GM23338 (cell line): ENCODE data around the gene LCE6A. TPM values are rescaled to one million over a fixed set of nuclear protein-coding genes. Genes with fewer than 3 reads are reported as not detected.

Experiments used
- ATAC-seq: fragments of 200-7000 bp; cut with Tn5 transposase; 3 replicates; pipeline ENCODE4 v1.9.1; 2020
- DNase-seq: peaks from one replicate; pipeline ENCODE4 v3.0.0-alpha.2; 2015; ENCODE audit warnings: low spot score
- H2AFZ ChIP-seq: fragments of 200-600 bp; sonication (generic); 2 replicates; pipeline ENCODE4 v1.8.0; 2016; ENCODE audit warnings: antibody characterized with exemption, mild to moderate bottlenecking, moderate library complexity
- H3F3A ChIP-seq: fragments of 200-600 bp; sonication (generic); replicated peaks from 2 replicates; pipeline ENCODE4 v1.8.0; 2017; ENCODE audit warnings: antibody characterized with exemption, mixed run types, low read depth
- H3K27ac ChIP-seq: fragments of 200-600 bp; sonication (generic); 2 replicates; pipeline ENCODE4 v1.6.1; 2016; ENCODE audit warnings: low read depth
- H3K27me3 ChIP-seq: fragments of 200-600 bp; sonication (generic); 2 replicates; pipeline ENCODE4 v1.8.0; 2016; ENCODE audit warnings: mild to moderate bottlenecking, mixed run types, moderate library complexity; ENCODE audit not compliant: insufficient read depth
- H3K36me3 ChIP-seq: fragments of 200-600 bp; sonication (generic); 2 replicates; pipeline ENCODE4 v1.8.0; 2016; ENCODE audit warnings: mild to moderate bottlenecking; ENCODE audit not compliant: insufficient read depth
- H3K4me1 ChIP-seq: fragments of 200-600 bp; sonication (generic); 2 replicates; pipeline ENCODE4 v1.8.0; 2016; ENCODE audit warnings: mild to moderate bottlenecking, moderate library complexity; ENCODE audit not compliant: insufficient read depth
- H3K4me2 ChIP-seq: fragments of 200-600 bp; sonication (generic); 2 replicates; pipeline ENCODE4 v1.7.1; 2017; ENCODE audit warnings: mixed run types
- H3K4me3 ChIP-seq: fragments of 200-600 bp; sonication (generic); 2 replicates; pipeline ENCODE4 v1.6.1; 2016; ENCODE audit warnings: mixed run types
- H3K79me2 ChIP-seq: fragments of 200-600 bp; sonication (generic); replicated peaks from 2 replicates; pipeline ENCODE4 v1.8.0; 2017; ENCODE audit warnings: mild to moderate bottlenecking; ENCODE audit not compliant: insufficient read depth
- H3K9me2 ChIP-seq: fragments of 200-600 bp; sonication (generic); 2 replicates; pipeline ENCODE4 v1.8.0; 2017; ENCODE audit not compliant: insufficient read depth
- H4K20me1 ChIP-seq: fragments of 200-600 bp; sonication (generic); replicated peaks from 2 replicates; pipeline ENCODE4 v1.8.0; 2017; ENCODE audit warnings: mild to moderate bottlenecking; ENCODE audit not compliant: insufficient read depth
- H3K27ac Mint-ChIP-seq: 2 replicates; pipeline ENCODE4 v1.8.0; 2020; ENCODE audit warnings: inconsistent platforms, mild to moderate bottlenecking, moderate library complexity, mixed read lengths
- H3K27me3 Mint-ChIP-seq: 3 replicates; pipeline ENCODE4 v1.8.0; 2022; ENCODE audit warnings: low read depth, mild to moderate bottlenecking, moderate library complexity, mixed read lengths, inconsistent platforms; ENCODE audit not compliant: insufficient read depth, poor library complexity
- H3K36me3 Mint-ChIP-seq: 3 replicates; pipeline ENCODE4 v1.8.0; 2021; ENCODE audit warnings: low read depth, mild to moderate bottlenecking, inconsistent platforms, moderate library complexity, mixed read lengths
- H3K4me1 Mint-ChIP-seq: 3 replicates; pipeline ENCODE4 v1.8.0; 2020; ENCODE audit warnings: mild to moderate bottlenecking, inconsistent platforms, mixed read lengths
- H3K4me3 Mint-ChIP-seq: 3 replicates; pipeline ENCODE4 v1.8.0; 2021; ENCODE audit warnings: moderate library complexity, mild to moderate bottlenecking, inconsistent platforms, mixed read lengths
- H3K9me3 Mint-ChIP-seq: 3 replicates; pipeline ENCODE4 v1.8.0; 2020; ENCODE audit warnings: moderate library complexity, mild to moderate bottlenecking, inconsistent platforms, mixed read lengths
- CREB1 ChIP-seq: fragments of 250-450 bp; sonication (Bioruptor Pico); IDR thresholded peaks from 2 replicates; pipeline ENCODE4 v1.5.0; 2020; ENCODE audit warnings: low read depth, mild to moderate bottlenecking, moderate library complexity
- CTCF ChIP-seq, 2 experiments: fragments of 200-600 bp in 1 of 2; sonication (generic) in 1 of 2; conservative IDR thresholded peaks; 2 replicates each; pipeline versions ENCODE4 v1.5.1 to v1.6.1; 2016 to 2017; ENCODE audit warnings: antibody characterized with exemption in 2 of 2, low read depth in 2 of 2, mild to moderate bottlenecking in 2 of 2, moderate library complexity in 1 of 2
- JUNB ChIP-seq: IDR thresholded peaks from one replicate; pipeline ENCODE4 v1.6.1; 2016; ENCODE audit warnings: antibody characterized with exemption; ENCODE audit not compliant: unreplicated experiment
- NANOG ChIP-seq: IDR thresholded peaks from 2 replicates; pipeline ENCODE4 v1.6.1; 2016; ENCODE audit warnings: antibody characterized with exemption, borderline replicate concordance
- POLR2AphosphoS5 ChIP-seq: IDR thresholded peaks from 2 replicates; pipeline ENCODE4 v1.6.1; 2016; ENCODE audit warnings: antibody characterized with exemption, low read depth
- REST ChIP-seq: IDR thresholded peaks from one replicate; pipeline ENCODE4 v1.6.1; 2018; ENCODE audit warnings: antibody characterized with exemption; ENCODE audit not compliant: unreplicated experiment
- STAT1 ChIP-seq: IDR thresholded peaks from one replicate; pipeline ENCODE4 v1.6.1; 2016; ENCODE audit warnings: antibody characterized with exemption; ENCODE audit not compliant: unreplicated experiment
- ZNF114 ChIP-seq: fragments of 250-450 bp; sonication (Bioruptor Pico); IDR thresholded peaks from 2 replicates; pipeline ENCODE4 v1.5.0; 2020; ENCODE audit warnings: mild to moderate bottlenecking, moderate library complexity
- ZNF331 ChIP-seq: fragments of 250-450 bp; sonication (Bioruptor Pico); IDR thresholded peaks from 2 replicates; pipeline ENCODE4 v1.5.0; 2020; ENCODE audit warnings: low read depth, mild to moderate bottlenecking, moderate library complexity
- ZNF462 ChIP-seq: fragments of 250-450 bp; sonication (Bioruptor Pico); IDR thresholded peaks from 2 replicates; pipeline ENCODE4 v1.5.0; 2020; ENCODE audit warnings: mild to moderate bottlenecking, moderate library complexity
- polyA plus RNA-seq: library from polyadenylated mRNA; unstranded; fragments of >200 nt; fragmentation: Nextera tagmentation; extraction: Ambion mirVana; gene quantifications from 2 replicates; pipeline ENCODE4 v1.2.1, GENCODE V29; 2016
- total RNA-seq: library from RNA; depleted of rRNA; stranded (reverse); fragments of >200 nt; shearing (Covaris generic); gene quantifications from 2 replicates; pipeline ENCODE4 v1.2.3, GENCODE V29; 2014

The LCE6A gene
- total and polyA plus RNA-seq, 2 experiments from 2014 or later = not detected

GRCh38 chr1:152884966-152885624, 42.4 kb downstream of the LCE6A start:
- H3F3A ChIP-seq = no peaks in the 10 kb centered on the region
- Mint-ChIP-seq H3K9me3 (peaks cover 2% of the 10 kb centered on the region; the same call in 2 of the 3 replicates), H3K27ac (no peak overlapping the region), H3K27me3 (no peaks in the 10 kb centered on the region), H3K4me1 (no peaks in the 10 kb centered on the region; the same call in 2 of the 3 replicates), H3K36me3 (no peaks in the 10 kb centered on the region), H3K4me3 (no peak overlapping the region)
- H3K27ac ChIP-seq = no peak overlapping the region
- no peak overlapping the region for H3K4me3 ChIP-seq
- H4K20me1 ChIP-seq = no peaks in the 10 kb centered on the region
- no peaks in the 10 kb centered on the region for H3K36me3 ChIP-seq
- no peaks in the 10 kb centered on the region for H3K4me1 ChIP-seq
- TF ChIP-seq REST (no peak), CTCF (conservative IDR thresholded peaks at IDR 0.05; ENCODE audit: low read depth in 2 of 2) (no peak), JUNB (no peak), CREB1 (CRISPR knock-in tag) (no peak), ZNF331 (CRISPR knock-in tag) (no peak), ZNF462 (CRISPR knock-in tag) (no peak), STAT1 (no peak), NANOG (no peak), POLR2AphosphoS5 (no peak), ZNF114 (CRISPR knock-in tag) (no peak)
- H3K9me2 ChIP-seq = peaks cover 8% of the 10 kb centered on the region; the same call in 1 of the 2 replicates
- DNase-seq (no peak), ATAC-seq (no peak)
- H3K4me2 ChIP-seq = no peak overlapping the region
- H2AFZ ChIP-seq = no peak overlapping the region
- no peaks in the 10 kb centered on the region for H3K79me2 ChIP-seq
- no peaks in the 10 kb centered on the region for H3K27me3 ChIP-seq
